Hematopoietic multipotent progenitor cell treated with erythropoietin and hydrocortisone succinate and interleukin-3 and kit ligand, for 17 days (in vitro differentiated cells): Measurements from ENCODE around the gene CMTM8.

Experiments
- DNase-seq: peaks from one replicate; pipeline ENCODE4 v3.0.0-alpha.2; 2015; ENCODE audit warnings: low spot score

The CMTM8 gene

GRCh38 chr3:32412887-32413286 lies 174.4 kb downstream of the CMTM8 start:
- no peak for DNase-seq

DNA sequence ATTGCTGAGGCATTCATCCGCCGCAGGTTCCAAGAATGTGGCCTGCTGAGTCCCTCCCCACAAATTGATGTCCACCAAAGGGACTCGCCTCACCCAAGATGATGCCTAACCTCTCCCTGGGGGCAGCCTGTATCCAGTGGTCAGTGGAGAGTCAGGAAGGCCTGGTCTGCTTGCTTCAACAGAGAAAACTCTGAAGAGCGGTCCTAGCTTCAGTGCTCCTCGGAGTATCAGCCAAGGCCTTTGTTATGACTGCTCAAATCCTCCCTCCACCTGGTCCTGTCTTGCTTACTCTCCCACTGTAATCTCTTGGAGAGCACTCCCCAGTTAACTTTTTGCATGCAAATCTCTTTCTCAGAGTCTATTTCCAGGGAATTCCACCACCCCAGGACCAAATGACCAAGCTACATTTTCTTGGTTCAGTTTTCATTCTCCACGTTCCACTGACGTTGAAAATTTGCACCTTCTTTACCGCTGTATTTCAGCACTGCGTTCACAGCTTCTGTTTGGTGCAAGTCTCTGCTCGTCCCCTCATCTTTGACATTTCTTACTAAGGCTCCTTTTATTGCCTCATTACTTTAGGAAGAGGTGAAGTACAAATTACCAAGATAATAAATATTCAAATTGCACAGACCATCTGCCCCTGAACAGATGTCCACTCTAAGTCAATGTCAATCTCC lies 175.5 kb downstream of the CMTM8 start:
- DNase-seq: no peak

DNA sequence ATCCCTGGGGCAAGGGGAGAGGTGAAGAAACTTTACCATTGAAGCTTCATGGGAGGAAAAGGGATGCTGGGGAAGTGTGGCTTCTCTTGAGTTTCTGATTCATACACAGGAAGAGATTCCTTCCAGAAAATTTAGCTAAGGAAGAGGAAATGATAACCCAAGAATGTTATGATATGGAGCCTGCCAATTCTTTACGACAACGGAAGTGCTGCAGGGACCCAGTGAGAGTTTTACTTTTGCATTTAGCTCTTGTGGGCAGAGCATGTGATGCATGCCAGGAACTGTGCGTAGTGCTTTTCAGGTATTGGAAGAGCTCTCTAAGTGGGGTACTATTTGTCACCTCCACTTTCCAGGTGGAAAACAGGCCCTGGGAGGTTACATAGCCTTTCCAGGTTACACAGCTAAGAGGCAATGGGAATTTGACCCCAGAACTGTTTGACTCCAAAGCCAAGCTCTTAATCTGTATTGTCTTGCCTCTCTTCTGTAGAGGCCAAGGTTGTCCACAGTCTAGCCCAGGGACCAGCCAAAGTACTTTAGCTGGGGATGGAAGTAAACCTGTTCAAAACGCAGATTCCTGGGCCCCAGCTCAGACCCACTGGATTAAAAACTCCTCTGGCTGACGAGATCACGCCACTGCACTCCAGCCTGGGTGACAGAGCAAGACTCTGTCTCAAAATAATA lies 176.2 kb downstream of the CMTM8 start:
- no peak for DNase-seq

GRCh38 chr3:32419742-32420125 lies 181.3 kb downstream of the CMTM8 start:
- DNase-seq: no peak
